ENCODE measurements around the gene PCSK5. TPM values are rescaled to one million over a fixed set of nuclear protein-coding genes. Genes with fewer than 3 reads are reported as not detected.
A peak's percentile ranks its signal among the peaks of the same experiment; 100 is the strongest.

Gene PCSK5
- total and polyA plus RNA-seq, 10 donors: 0.28 to 8.1 (median 5.5) TPM

- TF ChIP-seq POLR2A (IDR thresholded peaks at IDR 0.05): no peak
- no peak for TF ChIP-seq POLR2AphosphoS5 (IDR thresholded peaks at IDR 0.05)
- no peak for TF ChIP-seq CTCF (IDR thresholded peaks at IDR 0.05 in 8 of 11, conservative IDR thresholded peaks at IDR 0.05 in 3 of 11)
- intact Hi-C loops (cut with DNase I; ENCODE audit: low total_unique reads): no loop called here
These were observed 398.6 kb downstream of the PCSK5 start for GRCh38 chr9:76289042-76289441.

GRCh38 chr9:76289703-76290102 is 399.2 kb downstream of the PCSK5 start:
- intact Hi-C loops (cut with DNase I; ENCODE audit: low total_unique reads): no loop called here

More at GRCh38 chr9:76289042-76289441, 398.6 kb downstream of the PCSK5 start:
- H3K27me3 ChIP-seq (replicated peaks in 1 of 7): no peaks in the 10 kb centered on the region
- no peaks in the 10 kb centered on the region for H3K9me3 ChIP-seq
- WGBS, 5 donors: 92 to 97% (median 95%) methylated on average over 7 of the region's 7 CpGs
- H3K36me3 ChIP-seq: no peaks in the 10 kb centered on the region
- no peak overlapping the region for H3K4me3 ChIP-seq
- H3K27ac ChIP-seq: no peak overlapping the region
- DNase-seq: no peak
- no peaks in the 10 kb centered on the region for H3K4me1 ChIP-seq

GRCh38 chr9:76290555-76290954 is 400.1 kb downstream of the PCSK5 start:
- DNase-seq: no peak
- intact Hi-C loops (cut with DNase I; ENCODE audit: low total_unique reads): no loop called here
- Histone ChIP-seq H3K4me3 (no peak overlapping the region), H3K4me1 (no peaks in the 10 kb centered on the region), H3K27me3 (replicated peaks in 1 of 7) (no peaks in the 10 kb centered on the region), H3K27ac (no peak overlapping the region), H3K36me3 (no peaks in the 10 kb centered on the region), H3K9me3 (no peaks in the 10 kb centered on the region)
- 66 to 92% (median 81%) methylated on average over 2 of the region's 2 CpGs for WGBS, 5 donors
- TF ChIP-seq CTCF (IDR thresholded peaks at IDR 0.05 in 8 of 11, conservative IDR thresholded peaks at IDR 0.05 in 3 of 11) (no peak), POLR2AphosphoS5 (IDR thresholded peaks at IDR 0.05) (no peak), POLR2A (IDR thresholded peaks at IDR 0.05) (no peak)

More at GRCh38 chr9:76289703-76290102, 399.2 kb downstream of the PCSK5 start:
- Histone ChIP-seq H3K9me3 (no peaks in the 10 kb centered on the region), H3K27me3 (replicated peaks in 1 of 7) (no peaks in the 10 kb centered on the region), H3K27ac (no peak overlapping the region), H3K4me3 (no peak overlapping the region), H3K36me3 (no peaks in the 10 kb centered on the region), H3K4me1 (no peaks in the 10 kb centered on the region)
- TF ChIP-seq CTCF (IDR thresholded peaks at IDR 0.05 in 8 of 11, conservative IDR thresholded peaks at IDR 0.05 in 3 of 11): no peak
- TF ChIP-seq POLR2AphosphoS5 (IDR thresholded peaks at IDR 0.05): no peak
- TF ChIP-seq POLR2A (IDR thresholded peaks at IDR 0.05): no peak
- DNase-seq: no peak

GRCh38 chr9:76292246-76292645 is 401.8 kb downstream of the PCSK5 start:
- TF ChIP-seq CTCF (IDR thresholded peaks at IDR 0.05 in 8 of 11, conservative IDR thresholded peaks at IDR 0.05 in 3 of 11): no peak
- no peak for TF ChIP-seq POLR2AphosphoS5 (IDR thresholded peaks at IDR 0.05)
- TF ChIP-seq POLR2A (IDR thresholded peaks at IDR 0.05): no peak
- H3K27ac ChIP-seq: peak overlapping the region in 1 of 8 donors; percentile 2
- H3K36me3 ChIP-seq: no peaks in the 10 kb centered on the region
- H3K27me3 ChIP-seq (replicated peaks in 1 of 7): no peaks in the 10 kb centered on the region
- peak overlapping the region in 1 of 8 donors; percentile 28 for H3K4me3 ChIP-seq
- no peak for DNase-seq
- peaks cover 0 to 2% (median 0%) of the 10 kb centered on the region in 6 donors for H3K4me1 ChIP-seq
- 69 to 84% (median 76%) methylated on average over 7 of the region's 7 CpGs for WGBS, 5 donors
- no peaks in the 10 kb centered on the region for H3K9me3 ChIP-seq
- intact Hi-C loops (cut with DNase I; ENCODE audit: low total_unique reads): no loop called here
